NCI-H460 (cell line): ENCODE results near the gene XAGE1A. TPM values are rescaled to one million over a fixed set of nuclear protein-coding genes. Genes with fewer than 3 reads are reported as not detected.
"Not testable (repeated sequence)": the region's sequence is repeated elsewhere in the genome, so short reads cannot be mapped to it uniquely, and the experiment has no call there.

Experiments used
- DNase-seq: peaks from one replicate; pipeline ENCODE4 v3.0.0-alpha.2; 2016; ENCODE audit warnings: low read depth; ENCODE audit errors: extremely low read depth
- polyA plus RNA-seq: library from polyadenylated mRNA; depleted of rRNA; stranded (reverse); fragments of >200 nt; gene quantifications from 2 replicates; pipeline ENCODE4 v1.2.3, GENCODE V29; 2014; cell fraction: nucleus; rRNA removed
- small RNA-seq, 2 experiments: library from RNA; depleted of rRNA; stranded (forward); fragments of <200 nt; gene quantifications; one replicate each; pipeline ENCODE3, GENCODE V24; 2014
- total RNA-seq: library from RNA; depleted of rRNA; stranded (reverse); fragments of >200 nt; shearing (Covaris generic); gene quantifications from 2 replicates; pipeline ENCODE4 v1.2.3, GENCODE V29; 2014; rRNA removed

Gene XAGE1A, protein sequence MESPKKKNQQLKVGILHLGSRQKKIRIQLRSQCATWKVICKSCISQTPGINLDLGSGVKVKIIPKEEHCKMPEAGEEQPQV
- 0.25 TPM in 1 of 2 replicates, not detected in the other for total RNA-seq
- not detected in 2 replicates for polyA plus RNA-seq

GRCh38 chrX:52495545-52496418, at the start of gene XAGE1A:
Gene XAGE1A (plus strand): TSS chrX:52495808. CDS start chrX:52497362, 1,554 bp downstream.
- not testable (repeated sequence) for DNase-seq

GRCh38 chrX:52452031-52452430, 43.6 kb upstream of the XAGE1A start:
- DNase-seq = not testable (repeated sequence)

- DNase-seq = not testable (repeated sequence)
Measured at GRCh38 chrX:52471301-52471700, 24.3 kb upstream of the XAGE1A start.

DNA sequence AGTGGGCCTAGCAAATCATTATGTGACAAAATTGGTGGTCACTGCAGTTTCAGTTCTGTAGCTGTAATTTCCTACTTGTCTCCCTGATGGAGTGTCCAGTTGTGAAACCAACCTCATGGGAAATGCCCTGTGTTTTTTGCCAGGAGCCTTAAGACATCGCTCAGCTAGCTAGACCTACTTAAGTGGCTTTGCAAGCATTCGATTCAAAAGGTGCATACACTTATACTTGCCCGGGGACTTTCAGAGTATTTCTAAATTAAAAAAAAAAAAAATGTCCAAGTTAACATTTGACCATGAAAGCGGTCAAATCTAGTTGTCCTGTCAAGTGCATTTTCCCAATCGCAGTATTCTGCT, 788 bp downstream of the XAGE1A start:
- not testable (repeated sequence) for DNase-seq

DNA sequence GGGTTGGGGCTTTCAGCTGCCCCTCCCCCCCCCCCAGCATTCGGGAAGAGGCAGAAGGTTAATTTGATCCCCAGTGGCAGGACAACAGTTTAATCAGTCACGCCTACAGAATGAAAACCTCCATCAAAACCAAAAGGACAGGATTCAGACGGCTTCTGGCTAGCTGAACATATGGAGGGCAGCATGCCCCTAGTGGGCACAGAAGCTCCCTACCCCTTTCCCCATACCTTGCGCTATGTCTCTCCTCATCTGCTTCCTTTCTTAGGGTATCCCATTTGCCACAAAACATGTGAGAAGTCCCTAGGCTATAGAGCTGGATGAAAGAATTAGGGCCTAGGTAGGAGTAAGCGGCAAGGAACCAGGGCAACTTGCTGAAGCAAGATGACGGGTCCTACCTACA, 5.8 kb downstream of the XAGE1A start:
- DNase-seq = not testable (repeated sequence)

DNA sequence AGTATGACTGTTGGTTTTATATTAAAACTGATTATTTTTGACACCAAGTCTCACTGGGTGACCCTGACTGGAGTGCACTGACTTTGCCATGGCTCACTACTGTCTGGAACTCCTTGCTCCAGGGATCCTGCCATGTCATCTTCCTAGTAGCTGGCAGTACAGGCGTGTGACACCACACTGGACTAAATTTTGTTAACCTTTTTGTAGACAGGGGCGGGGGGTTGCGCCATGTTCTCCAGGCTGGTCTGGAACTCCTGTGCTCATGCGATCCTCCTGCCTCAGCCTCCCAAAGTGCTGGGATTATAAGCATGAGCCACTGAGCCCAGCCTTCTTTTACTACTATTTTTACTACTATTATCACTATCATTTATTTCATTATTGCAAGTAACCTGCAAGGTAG, 8.9 kb downstream of the XAGE1A start:
- no peak for DNase-seq

- no peak for DNase-seq
Measured at GRCh38 chrX:52507331-52507730, 11.7 kb downstream of the XAGE1A start.

GRCh38 chrX:52509916-52510315, 14.3 kb downstream of the XAGE1A start:
- no peak for DNase-seq

DNA sequence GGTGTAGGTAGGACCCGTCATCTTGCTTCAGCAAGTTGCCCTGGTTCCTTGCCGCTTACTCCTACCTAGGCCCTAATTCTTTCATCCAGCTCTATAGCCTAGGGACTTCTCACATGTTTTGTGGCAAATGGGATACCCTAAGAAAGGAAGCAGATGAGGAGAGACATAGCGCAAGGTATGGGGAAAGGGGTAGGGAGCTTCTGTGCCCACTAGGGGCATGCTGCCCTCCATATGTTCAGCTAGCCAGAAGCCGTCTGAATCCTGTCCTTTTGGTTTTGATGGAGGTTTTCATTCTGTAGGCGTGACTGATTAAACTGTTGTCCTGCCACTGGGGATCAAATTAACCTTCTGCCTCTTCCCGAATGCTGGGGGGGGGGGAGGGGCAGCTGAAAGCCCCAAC, 15.5 kb downstream of the XAGE1A start:
- DNase-seq = not testable (repeated sequence)

DNA sequence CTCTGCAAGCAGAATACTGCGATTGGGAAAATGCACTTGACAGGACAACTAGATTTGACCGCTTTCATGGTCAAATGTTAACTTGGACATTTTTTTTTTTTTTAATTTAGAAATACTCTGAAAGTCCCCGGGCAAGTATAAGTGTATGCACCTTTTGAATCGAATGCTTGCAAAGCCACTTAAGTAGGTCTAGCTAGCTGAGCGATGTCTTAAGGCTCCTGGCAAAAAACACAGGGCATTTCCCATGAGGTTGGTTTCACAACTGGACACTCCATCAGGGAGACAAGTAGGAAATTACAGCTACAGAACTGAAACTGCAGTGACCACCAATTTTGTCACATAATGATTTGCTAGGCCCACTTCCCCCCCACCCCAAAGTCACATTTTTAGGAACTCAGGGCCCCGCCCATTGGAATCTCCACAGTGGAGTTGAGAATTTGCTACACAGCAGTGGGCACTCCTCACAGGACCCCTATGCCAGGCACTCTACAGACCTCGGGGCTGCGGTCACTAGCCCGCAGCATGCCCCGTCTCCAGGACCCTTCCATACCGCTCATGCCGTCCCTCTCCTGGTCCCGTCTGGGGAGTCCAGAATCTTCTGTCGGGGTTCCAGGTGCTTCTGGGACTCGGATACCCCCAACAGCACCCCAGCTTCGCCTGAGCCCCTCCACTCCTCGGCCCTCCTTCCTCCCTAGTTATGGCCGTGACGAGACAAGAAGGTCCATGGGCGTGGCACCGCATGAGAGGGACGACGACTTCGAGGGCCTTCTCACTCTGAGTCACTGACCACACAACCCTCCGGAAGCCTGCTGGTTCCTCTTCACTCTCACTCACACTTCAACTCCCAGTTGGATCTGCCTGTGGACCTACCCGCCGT, 20.7 kb downstream of the XAGE1A start:
- DNase-seq = not testable (repeated sequence)

DNA sequence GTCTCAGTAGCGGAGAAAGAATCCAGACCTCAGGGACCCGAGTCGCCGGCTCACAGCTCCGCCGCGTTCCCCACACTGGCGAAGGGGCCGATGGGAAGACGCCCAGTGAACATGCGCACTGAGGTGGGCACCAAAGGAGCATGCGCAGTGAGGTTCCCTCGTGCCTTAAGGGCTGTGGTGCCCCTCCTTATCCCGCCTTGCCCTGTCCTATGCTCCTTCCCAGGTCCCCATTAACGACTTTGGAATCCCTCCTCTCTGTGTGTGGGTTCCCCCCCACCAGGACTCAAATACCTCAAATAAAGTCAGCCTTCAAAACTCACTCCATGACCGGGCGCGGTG, 21.3 kb downstream of the XAGE1A start, which contains the start of gene XAGE1B:
Gene XAGE1B, minus strand, starts transcription at position 77 of the 339 bp plus-strand sequence. CDS start 1,536 bp downstream, outside the sequence.
- not testable (repeated sequence) for DNase-seq

- DNase-seq = not testable (repeated sequence)
Measured at GRCh38 chrX:52541051-52541450, 45.4 kb downstream of the XAGE1A start.

DNA sequence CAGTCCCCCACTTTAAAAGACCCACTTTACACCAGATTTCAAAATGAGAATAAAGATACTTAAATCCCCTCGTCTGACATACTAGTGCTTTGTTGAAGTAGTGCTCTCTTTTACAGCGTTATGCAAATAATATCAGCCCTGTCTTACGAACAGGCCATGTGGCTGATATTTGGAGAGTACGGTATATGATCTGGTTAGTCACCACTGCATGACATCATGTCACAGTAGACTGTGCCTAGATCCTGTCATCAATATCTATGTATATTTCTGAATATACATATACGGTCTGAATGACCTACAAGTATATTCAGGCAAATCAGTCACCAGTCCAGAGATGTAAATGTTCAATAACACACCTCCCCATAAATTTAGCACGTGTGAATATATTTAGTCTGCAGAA, 46.7 kb downstream of the XAGE1A start:
- DNase-seq = no peak

DNA sequence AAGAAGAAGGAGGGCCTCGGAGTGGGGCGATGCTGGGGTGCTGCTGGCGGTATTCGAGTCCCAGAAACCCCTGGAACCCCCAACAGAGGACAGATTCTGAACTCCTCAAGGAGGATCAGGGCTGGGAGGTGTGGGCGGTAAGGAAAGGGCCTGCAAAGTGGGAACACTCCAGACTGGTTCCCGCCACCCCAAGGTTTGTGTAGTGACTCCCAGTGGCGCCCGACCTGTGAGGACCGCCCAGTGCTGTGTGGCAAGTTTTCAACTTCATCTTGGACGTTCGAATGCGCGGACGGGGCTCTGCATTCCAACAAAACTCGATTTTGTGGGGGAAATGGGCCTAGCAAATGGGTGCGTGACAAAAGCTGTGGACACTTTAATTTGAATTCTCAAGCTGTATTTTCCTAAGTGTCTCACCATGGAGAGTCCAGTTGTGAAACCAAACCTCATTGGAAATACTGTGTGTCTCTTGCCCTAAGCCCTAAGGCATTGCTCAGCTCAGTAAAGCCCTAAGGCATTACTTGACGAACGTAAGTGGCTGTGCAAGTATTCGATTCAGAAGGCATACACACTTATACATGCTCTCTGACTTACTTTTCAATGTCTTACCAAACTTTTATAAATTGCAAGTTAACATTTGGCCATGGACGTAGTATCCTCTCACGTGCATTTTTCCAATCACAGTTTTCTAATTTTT, 48.7 kb downstream of the XAGE1A start:
- DNase-seq = no peak

- not testable (repeated sequence) for DNase-seq
Measured at GRCh38 chrX:52548769-52549168, 53.2 kb downstream of the XAGE1A start.

Small RNAs within 50 kb of the gene (small RNA-seq; reads per million reads assigned to genes)
- 0 reads per million in 2 experiments for gene BX510359.8
- 0 reads per million in 2 experiments for gene RBM22P7

Other genes with a start within 250 kb of the XAGE1A start
- not detected in 2 replicates for gene XAGE2, start 126.8 kb upstream of the XAGE1A start, total RNA-seq
- gene XAGE1B, start 21.3 kb downstream of the XAGE1A start, total RNA-seq = 0.25 TPM in 1 of 2 replicates, not detected in the other
- gene SSX7, start 159.1 kb downstream of the XAGE1A start, total RNA-seq = not detected in 2 replicates
- not detected in 2 replicates for gene SSX2, start 211.4 kb downstream of the XAGE1A start, total RNA-seq